Neural cell (in vitro differentiated cells): ENCODE measurements around the gene CACNB2. TPM values are rescaled to one million over a fixed set of nuclear protein-coding genes. Genes with fewer than 3 reads are reported as not detected.

Source experiments
- H2AFZ ChIP-seq: fragments of 200-600, 300-800 bp; sonication (generic), shearing (Covaris generic); 2 replicates; pipeline ENCODE4 v1.6.0; 2014; ENCODE audit warnings: low read depth, mild to moderate bottlenecking, antibody characterized with exemption, low read length, moderate library complexity
- H3F3A ChIP-seq: fragments of 200-600 bp; shearing (Covaris generic); 2 replicates; pipeline ENCODE4 v1.6.1; 2016; ENCODE audit warnings: mild to moderate bottlenecking, moderate library complexity, mixed read lengths, antibody characterized with exemption, low read length; ENCODE audit not compliant: insufficient read depth, poor library complexity, severe bottlenecking
- H3K27ac ChIP-seq: fragments of 200-600, 300-800 bp; sonication (generic), shearing (Covaris generic); 2 replicates; pipeline ENCODE4 v1.5.1; 2014; ENCODE audit warnings: mild to moderate bottlenecking, low read length, moderate library complexity
- H3K27me3 ChIP-seq: fragments of 300-800, 200-600 bp; sonication (generic), shearing (Covaris generic); 2 replicates; pipeline ENCODE4 v1.6.0; 2014; ENCODE audit warnings: mild to moderate bottlenecking, low read depth, low read length, moderate library complexity; ENCODE audit not compliant: insufficient read depth
- H3K36me3 ChIP-seq: fragments of 300-800, 200-600 bp; sonication (generic), shearing (Covaris generic); 2 replicates; pipeline ENCODE4 v1.5.1; 2014; ENCODE audit warnings: mild to moderate bottlenecking, antibody characterized with exemption, low read length, moderate library complexity; ENCODE audit not compliant: insufficient read depth
- H3K4me2 ChIP-seq: fragments of 300-800, 200-600 bp; sonication (generic), shearing (Covaris generic); 2 replicates; pipeline ENCODE4 v1.6.0; 2014; ENCODE audit warnings: mild to moderate bottlenecking, low read length
- H3K4me3 ChIP-seq: fragments of 300-800, 200-600 bp; sonication (generic), shearing (Covaris generic); 2 replicates; pipeline ENCODE4 v1.5.1; 2014; ENCODE audit warnings: mild to moderate bottlenecking, low read length, moderate library complexity
- H3K79me2 ChIP-seq: fragments of 200-600 bp; shearing (Covaris generic); replicated peaks from 2 replicates; pipeline ENCODE4 v1.6.0; 2014; ENCODE audit warnings: mild to moderate bottlenecking, low read length, moderate library complexity; ENCODE audit not compliant: insufficient read depth
- H3K9ac ChIP-seq: fragments of 300-800, 200-600 bp; sonication (generic), shearing (Covaris generic); 2 replicates; pipeline ENCODE4 v1.6.1; 2016; ENCODE audit warnings: mild to moderate bottlenecking, low read length, mixed read lengths
- H3K9me2 ChIP-seq: fragments of 200-600 bp; shearing (Covaris generic); 2 replicates; pipeline ENCODE4 v1.6.1; 2016; ENCODE audit warnings: mild to moderate bottlenecking, low read length, mixed read lengths; ENCODE audit not compliant: insufficient read depth
- H3K9me3 ChIP-seq: fragments of 200-600, 300-800 bp; sonication (generic), shearing (Covaris generic); 2 replicates; pipeline ENCODE4 v1.6.1; 2016; ENCODE audit warnings: mild to moderate bottlenecking, mixed run types, low read length, moderate library complexity, mixed read lengths
- H4K20me1 ChIP-seq: fragments of 200-600 bp; shearing (Covaris generic); 2 replicates; pipeline ENCODE4 v1.6.1; 2016; ENCODE audit warnings: mild to moderate bottlenecking, mixed run types; ENCODE audit not compliant: insufficient read depth
- CTCF ChIP-seq: fragments of 450-650 bp; IDR thresholded peaks from 2 replicates; pipeline ENCODE4 v1.5.1; 2014; ENCODE audit warnings: antibody characterized with exemption, mild to moderate bottlenecking, moderate library complexity; ENCODE audit not compliant: poor library complexity, severe bottlenecking
- EP300 ChIP-seq: fragments of 450-650 bp; conservative IDR thresholded peaks from 2 replicates; pipeline ENCODE4 v1.6.1; 2014; ENCODE audit warnings: antibody characterized with exemption, mild to moderate bottlenecking, moderate library complexity; ENCODE audit not compliant: poor library complexity, severe bottlenecking
- EZH2 ChIP-seq: fragments of 200-600, 300-800 bp; shearing (Covaris generic), sonication (generic); IDR thresholded peaks from 2 replicates; pipeline ENCODE4 v1.6.1; 2014; ENCODE audit warnings: antibody characterized with exemption, low read length, borderline replicate concordance, mild to moderate bottlenecking; ENCODE audit not compliant: insufficient read depth, poor library complexity, severe bottlenecking
- MXI1 ChIP-seq: fragments of 450-650 bp; conservative IDR thresholded peaks from 2 replicates; pipeline ENCODE4 v1.6.1; 2014; ENCODE audit warnings: antibody characterized with exemption, mild to moderate bottlenecking; ENCODE audit not compliant: poor library complexity, severe bottlenecking
- POLR2AphosphoS5 ChIP-seq: IDR thresholded peaks from 2 replicates; pipeline ENCODE4 v1.6.1; 2012
- RAD21 ChIP-seq: fragments of 450-650 bp; conservative IDR thresholded peaks from 2 replicates; pipeline ENCODE4 v1.6.1; 2014; ENCODE audit warnings: antibody characterized with exemption, mild to moderate bottlenecking, moderate library complexity
- SMC3 ChIP-seq: fragments of 450-650 bp; conservative IDR thresholded peaks from 2 replicates; pipeline ENCODE4 v1.6.1; 2014; ENCODE audit warnings: antibody characterized with exemption, mild to moderate bottlenecking, moderate library complexity; ENCODE audit not compliant: poor library complexity
- TAF1 ChIP-seq: IDR thresholded peaks from 2 replicates; pipeline ENCODE4 v1.6.1; 2012; ENCODE audit warnings: low read depth
- polyA plus RNA-seq: library from polyadenylated mRNA; depleted of rRNA; stranded (reverse); fragments of >200 nt; gene quantifications from 2 replicates; pipeline ENCODE4 v1.2.3, GENCODE V29; 2014
- TF ChIP-seq, protein P1 (sequence below): IDR thresholded peaks from 2 replicates; pipeline ENCODE4 v1.6.1; 2012; ENCODE audit warnings: borderline replicate concordance

The CACNB2 gene
- polyA plus RNA-seq, 1 donor from 2014 or later, result 14.3 TPM

DNA sequence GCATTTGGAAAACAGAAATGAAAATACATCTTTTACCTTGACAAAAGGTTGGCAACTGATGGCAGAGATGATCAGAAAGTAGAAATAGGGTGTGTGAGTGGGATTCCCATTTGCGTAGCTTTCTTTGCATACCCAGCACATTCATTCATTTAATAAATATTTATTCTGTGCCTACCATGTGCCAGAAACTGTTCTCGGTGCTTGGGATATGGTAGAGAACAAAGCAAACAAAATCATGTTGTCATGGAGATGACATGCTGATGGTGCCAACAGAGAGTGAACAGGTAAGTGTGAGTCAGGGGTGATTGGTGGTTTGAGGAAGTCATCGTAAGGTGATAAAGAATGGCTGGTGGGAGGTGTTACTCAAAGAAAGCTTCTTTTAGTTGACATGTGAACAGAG lies 45.4 kb downstream of the CACNB2 start:
- Histone ChIP-seq H3K9me3 (no peaks in the 10 kb centered on the region), H3K9ac (no peak overlapping the region), H3K27ac (no peak overlapping the region), H3K27me3 (no peaks in the 10 kb centered on the region), H3K4me3 (no peak overlapping the region), H4K20me1 (no peaks in the 10 kb centered on the region), H3K36me3 (no peaks in the 10 kb centered on the region), H3K4me2 (no peak overlapping the region), H3K9me2 (no peaks in the 10 kb centered on the region), H2AFZ (no peak overlapping the region), H3F3A (no peaks in the 10 kb centered on the region), H3K79me2 (no peaks in the 10 kb centered on the region)
- no peak for TF ChIP-seq EZH2

DNA sequence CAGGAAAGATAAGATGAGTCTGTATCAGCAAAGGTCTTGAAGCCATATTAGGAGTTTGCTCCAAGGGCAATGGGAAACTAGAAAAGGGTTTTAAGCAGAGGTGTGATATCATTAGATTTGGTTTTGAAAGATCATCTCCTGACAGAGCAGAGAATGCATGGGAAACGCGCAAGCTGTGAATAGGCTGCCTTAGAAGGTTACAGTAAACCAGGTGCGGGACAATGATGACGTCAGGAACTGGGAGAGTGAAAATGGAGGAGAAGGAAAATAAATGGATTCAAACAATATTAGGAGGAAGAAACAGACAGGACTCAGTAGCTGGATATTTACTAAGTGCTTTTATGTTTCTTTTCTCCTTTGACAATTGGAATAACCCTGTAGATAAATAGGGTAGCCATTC lies 50.6 kb downstream of the CACNB2 start:
- Histone ChIP-seq H4K20me1 (no peaks in the 10 kb centered on the region), H3K79me2 (no peaks in the 10 kb centered on the region), H3K4me2 (no peak overlapping the region), H3K9ac (no peak overlapping the region), H3K4me3 (no peak overlapping the region), H3K9me2 (no peaks in the 10 kb centered on the region), H3K9me3 (no peaks in the 10 kb centered on the region), H3K27ac (no peak overlapping the region), H3K36me3 (no peaks in the 10 kb centered on the region), H2AFZ (no peak overlapping the region), H3F3A (no peaks in the 10 kb centered on the region), H3K27me3 (no peaks in the 10 kb centered on the region)
- TF ChIP-seq TAF1 (no peak), MXI1 (no peak), EP300 (no peak), SMC3 (no peak), POLR2AphosphoS5 (no peak), RAD21 (no peak), CTCF (no peak), EZH2 (no peak)
- TF ChIP-seq, protein P1, sequence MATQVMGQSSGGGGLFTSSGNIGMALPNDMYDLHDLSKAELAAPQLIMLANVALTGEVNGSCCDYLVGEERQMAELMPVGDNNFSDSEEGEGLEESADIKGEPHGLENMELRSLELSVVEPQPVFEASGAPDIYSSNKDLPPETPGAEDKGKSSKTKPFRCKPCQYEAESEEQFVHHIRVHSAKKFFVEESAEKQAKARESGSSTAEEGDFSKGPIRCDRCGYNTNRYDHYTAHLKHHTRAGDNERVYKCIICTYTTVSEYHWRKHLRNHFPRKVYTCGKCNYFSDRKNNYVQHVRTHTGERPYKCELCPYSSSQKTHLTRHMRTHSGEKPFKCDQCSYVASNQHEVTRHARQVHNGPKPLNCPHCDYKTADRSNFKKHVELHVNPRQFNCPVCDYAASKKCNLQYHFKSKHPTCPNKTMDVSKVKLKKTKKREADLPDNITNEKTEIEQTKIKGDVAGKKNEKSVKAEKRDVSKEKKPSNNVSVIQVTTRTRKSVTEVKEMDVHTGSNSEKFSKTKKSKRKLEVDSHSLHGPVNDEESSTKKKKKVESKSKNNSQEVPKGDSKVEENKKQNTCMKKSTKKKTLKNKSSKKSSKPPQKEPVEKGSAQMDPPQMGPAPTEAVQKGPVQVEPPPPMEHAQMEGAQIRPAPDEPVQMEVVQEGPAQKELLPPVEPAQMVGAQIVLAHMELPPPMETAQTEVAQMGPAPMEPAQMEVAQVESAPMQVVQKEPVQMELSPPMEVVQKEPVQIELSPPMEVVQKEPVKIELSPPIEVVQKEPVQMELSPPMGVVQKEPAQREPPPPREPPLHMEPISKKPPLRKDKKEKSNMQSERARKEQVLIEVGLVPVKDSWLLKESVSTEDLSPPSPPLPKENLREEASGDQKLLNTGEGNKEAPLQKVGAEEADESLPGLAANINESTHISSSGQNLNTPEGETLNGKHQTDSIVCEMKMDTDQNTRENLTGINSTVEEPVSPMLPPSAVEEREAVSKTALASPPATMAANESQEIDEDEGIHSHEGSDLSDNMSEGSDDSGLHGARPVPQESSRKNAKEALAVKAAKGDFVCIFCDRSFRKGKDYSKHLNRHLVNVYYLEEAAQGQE, result no peak

DNA sequence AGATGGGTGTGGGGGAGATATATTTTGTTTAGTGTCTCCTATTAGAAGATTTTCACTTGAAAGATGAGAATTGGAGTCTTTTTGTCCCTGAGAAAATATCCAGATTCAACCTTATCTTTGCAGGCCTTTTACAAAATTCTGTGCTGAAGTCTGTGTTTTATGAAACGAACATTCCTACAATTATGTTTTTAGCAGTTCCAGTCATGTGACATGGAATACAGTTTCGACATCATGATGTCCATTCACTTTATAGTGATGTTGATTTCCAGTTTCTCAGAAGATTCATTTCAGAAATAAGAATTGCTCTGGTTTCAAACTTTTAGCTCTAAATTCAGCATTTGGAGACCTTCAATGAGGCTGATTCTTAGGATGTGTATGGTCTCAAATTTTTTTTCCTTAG lies 54.4 kb downstream of the CACNB2 start:
- no peak for TF ChIP-seq SMC3
- TF ChIP-seq, protein P1, result no peak
- no peak for TF ChIP-seq EP300
- Histone ChIP-seq H3K4me2 (no peak overlapping the region), H3K79me2 (no peaks in the 10 kb centered on the region), H3K9me2 (no peaks in the 10 kb centered on the region), H3F3A (no peaks in the 10 kb centered on the region), H4K20me1 (no peaks in the 10 kb centered on the region), H3K9me3 (no peaks in the 10 kb centered on the region), H3K27ac (no peak overlapping the region), H3K4me3 (no peak overlapping the region), H3K9ac (no peak overlapping the region), H3K27me3 (no peaks in the 10 kb centered on the region), H3K36me3 (no peaks in the 10 kb centered on the region), H2AFZ (no peak overlapping the region)
